ENCODE data around the gene ZNF189.

GRCh38 chr9:101432740-101433139 is 34.1 kb downstream of the ZNF189 start:
- TF ChIP-seq POLR2A (IDR thresholded peaks at IDR 0.05; ENCODE audit: low read depth, low read length) (no peak), POLR2AphosphoS5 (IDR thresholded peaks at IDR 0.05; ENCODE audit: low read depth, low read length) (no peak)

All from GM12892 (cell line).